Neural crest cell (in vitro differentiated cells): ENCODE measurements around the gene ANKZF1. TPM values are rescaled to one million over a fixed set of nuclear protein-coding genes. Genes with fewer than 3 reads are reported as not detected.

ENCODE experiments used
- DNase-seq: peaks from one replicate; pipeline ENCODE4 v3.0.0; 2021; ENCODE audit warnings: low read depth, mixed read lengths, low spot score
- H3K27ac Mint-ChIP-seq: one replicate; pipeline ENCODE4 v1.8.0; 2021; ENCODE audit warnings: mild to moderate bottlenecking, mixed read lengths; ENCODE audit not compliant: unreplicated experiment
- H3K27me3 Mint-ChIP-seq: 2 replicates; pipeline ENCODE4 v1.8.0; 2021; ENCODE audit warnings: low read depth, mild to moderate bottlenecking, mixed read lengths
- H3K36me3 Mint-ChIP-seq: 2 replicates; pipeline ENCODE4 v1.8.0; 2021; ENCODE audit warnings: low read depth, mild to moderate bottlenecking, mixed read lengths
- H3K4me1 Mint-ChIP-seq: 2 replicates; pipeline ENCODE4 v1.8.0; 2021; ENCODE audit warnings: mixed read lengths
- H3K4me3 Mint-ChIP-seq: one replicate; pipeline ENCODE4 v1.8.0; 2021; ENCODE audit warnings: mild to moderate bottlenecking, mixed read lengths
- H3K9me3 Mint-ChIP-seq: 2 replicates; pipeline ENCODE4 v1.8.0; 2021; ENCODE audit warnings: mixed read lengths
- total RNA-seq: library from RNA; stranded (reverse); gene quantifications from 2 replicates; pipeline ENCODE4 v1.2.1, GENCODE V29; 2021
- TF ChIP-seq, protein P1 (sequence below): fragments of 200-600 bp; sonication (generic); conservative IDR thresholded peaks from 2 replicates; pipeline ENCODE4 v1.5.0; 2021; ENCODE audit warnings: antibody characterized with exemption, mild to moderate bottlenecking

ANKZF1 gene
- total RNA-seq, 1 donor from 2014 or later: 36.4 TPM

DNA sequence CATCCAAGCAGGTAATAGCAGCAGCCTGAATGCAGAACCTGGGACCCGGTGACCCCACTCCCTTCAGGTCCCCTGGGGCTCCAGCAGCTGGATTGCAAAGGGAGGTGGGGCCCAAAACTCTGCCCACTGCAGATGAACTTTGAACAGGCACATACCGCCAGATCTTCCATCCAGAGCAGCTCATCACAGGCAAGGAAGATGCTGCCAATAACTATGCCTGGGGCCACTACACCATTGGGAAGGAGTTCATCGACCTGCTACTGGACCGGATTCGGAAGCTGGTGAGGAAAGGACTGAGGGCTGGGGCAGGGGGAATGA lies 40.4 kb downstream of the ANKZF1 start:
- TF ChIP-seq, protein P1, sequence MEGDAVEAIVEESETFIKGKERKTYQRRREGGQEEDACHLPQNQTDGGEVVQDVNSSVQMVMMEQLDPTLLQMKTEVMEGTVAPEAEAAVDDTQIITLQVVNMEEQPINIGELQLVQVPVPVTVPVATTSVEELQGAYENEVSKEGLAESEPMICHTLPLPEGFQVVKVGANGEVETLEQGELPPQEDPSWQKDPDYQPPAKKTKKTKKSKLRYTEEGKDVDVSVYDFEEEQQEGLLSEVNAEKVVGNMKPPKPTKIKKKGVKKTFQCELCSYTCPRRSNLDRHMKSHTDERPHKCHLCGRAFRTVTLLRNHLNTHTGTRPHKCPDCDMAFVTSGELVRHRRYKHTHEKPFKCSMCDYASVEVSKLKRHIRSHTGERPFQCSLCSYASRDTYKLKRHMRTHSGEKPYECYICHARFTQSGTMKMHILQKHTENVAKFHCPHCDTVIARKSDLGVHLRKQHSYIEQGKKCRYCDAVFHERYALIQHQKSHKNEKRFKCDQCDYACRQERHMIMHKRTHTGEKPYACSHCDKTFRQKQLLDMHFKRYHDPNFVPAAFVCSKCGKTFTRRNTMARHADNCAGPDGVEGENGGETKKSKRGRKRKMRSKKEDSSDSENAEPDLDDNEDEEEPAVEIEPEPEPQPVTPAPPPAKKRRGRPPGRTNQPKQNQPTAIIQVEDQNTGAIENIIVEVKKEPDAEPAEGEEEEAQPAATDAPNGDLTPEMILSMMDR: no peak
- Mint-ChIP-seq H3K27ac (no peak overlapping the region), H3K36me3 (no peaks in the 10 kb centered on the region), H3K27me3 (peaks cover 62% of the 10 kb centered on the region), H3K4me3 (no peak overlapping the region), H3K4me1 (no peaks in the 10 kb centered on the region), H3K9me3 (no peaks in the 10 kb centered on the region)
- no peak for DNase-seq

DNA sequence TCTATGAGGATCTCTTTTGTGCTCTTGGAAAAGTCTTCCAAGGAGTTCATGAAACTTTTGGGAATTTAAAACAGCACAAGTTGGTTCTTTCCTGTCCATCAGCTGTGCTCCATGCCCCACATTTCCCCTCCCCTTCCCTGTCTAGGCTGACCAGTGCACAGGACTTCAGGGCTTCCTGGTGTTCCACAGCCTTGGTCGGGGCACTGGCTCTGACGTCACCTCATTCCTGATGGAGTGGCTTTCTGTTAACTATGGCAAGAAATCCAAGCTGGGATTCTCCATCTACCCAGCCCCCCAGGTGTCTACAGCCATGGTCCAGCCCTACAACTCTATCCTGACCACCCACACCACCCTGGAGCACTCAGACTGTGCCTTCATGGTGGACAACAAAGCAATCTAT lies 41.4 kb downstream of the ANKZF1 start:
- no peak overlapping the region for H3K27ac Mint-ChIP-seq
- H3K4me3 Mint-ChIP-seq: no peak overlapping the region
- H3K4me1 Mint-ChIP-seq: no peaks in the 10 kb centered on the region

DNA sequence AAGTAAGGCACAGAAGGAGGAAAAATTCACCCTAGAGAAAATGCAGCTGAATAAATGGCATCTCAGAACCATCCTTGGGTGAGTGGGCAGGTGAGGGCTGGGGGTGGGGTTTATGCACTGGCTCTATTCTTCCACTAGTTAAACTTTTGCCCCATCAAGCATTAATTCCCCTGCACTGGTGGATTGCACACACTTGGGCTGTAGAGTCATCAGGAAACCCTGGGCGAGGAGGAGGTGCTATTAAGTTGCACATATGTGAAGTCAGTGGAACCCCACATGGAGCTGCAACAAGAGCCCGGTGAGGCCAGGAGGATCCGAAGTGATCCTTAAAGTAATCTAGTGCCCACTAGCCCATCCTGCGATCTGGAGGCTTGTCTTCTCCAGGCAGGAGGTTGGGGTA lies 42.8 kb downstream of the ANKZF1 start:
- TF ChIP-seq, protein P1: no peak
- H3K27me3 Mint-ChIP-seq: peaks cover 61% of the 10 kb centered on the region
- DNase-seq: no peak
- H3K4me3 Mint-ChIP-seq: no peak overlapping the region
- H3K9me3 Mint-ChIP-seq: no peaks in the 10 kb centered on the region
- peaks cover under 1% of the 10 kb centered on the region for H3K4me1 Mint-ChIP-seq
- H3K36me3 Mint-ChIP-seq: no peaks in the 10 kb centered on the region
- no peak overlapping the region for H3K27ac Mint-ChIP-seq

More for the DNA sequence above, 41.4 kb downstream of the ANKZF1 start:
- Mint-ChIP-seq H3K9me3 (no peaks in the 10 kb centered on the region), H3K36me3 (no peaks in the 10 kb centered on the region), H3K27me3 (peaks cover 63% of the 10 kb centered on the region)
- TF ChIP-seq, protein P1: no peak
- no peak for DNase-seq

DNA sequence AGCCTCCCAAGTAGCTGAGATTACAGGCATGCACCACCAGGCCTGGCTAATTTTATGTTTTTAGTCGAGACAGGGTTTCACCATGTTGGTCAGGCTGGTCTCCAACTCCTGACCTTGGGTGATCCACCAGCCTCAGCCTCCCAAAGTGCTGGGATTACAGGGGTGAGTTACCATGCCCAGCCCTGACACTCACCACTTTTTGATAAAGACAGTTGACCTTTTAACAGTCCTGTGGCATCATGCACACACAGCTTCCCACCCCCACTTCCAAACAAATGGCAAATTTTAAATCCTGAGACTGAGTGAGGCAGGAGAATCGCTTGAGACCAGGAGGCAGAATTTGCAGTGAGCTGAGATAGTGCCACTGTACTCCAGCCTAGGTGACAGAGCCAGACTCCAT lies 43.4 kb downstream of the ANKZF1 start:
- H3K4me1 Mint-ChIP-seq: peaks cover 7% of the 10 kb centered on the region
- H3K4me3 Mint-ChIP-seq: no peak overlapping the region
- TF ChIP-seq, protein P1: no peak
- H3K27me3 Mint-ChIP-seq: peaks cover 63% of the 10 kb centered on the region
- no peak overlapping the region for H3K27ac Mint-ChIP-seq
- H3K36me3 Mint-ChIP-seq: no peaks in the 10 kb centered on the region
- no peaks in the 10 kb centered on the region for H3K9me3 Mint-ChIP-seq
- DNase-seq: no peak

DNA sequence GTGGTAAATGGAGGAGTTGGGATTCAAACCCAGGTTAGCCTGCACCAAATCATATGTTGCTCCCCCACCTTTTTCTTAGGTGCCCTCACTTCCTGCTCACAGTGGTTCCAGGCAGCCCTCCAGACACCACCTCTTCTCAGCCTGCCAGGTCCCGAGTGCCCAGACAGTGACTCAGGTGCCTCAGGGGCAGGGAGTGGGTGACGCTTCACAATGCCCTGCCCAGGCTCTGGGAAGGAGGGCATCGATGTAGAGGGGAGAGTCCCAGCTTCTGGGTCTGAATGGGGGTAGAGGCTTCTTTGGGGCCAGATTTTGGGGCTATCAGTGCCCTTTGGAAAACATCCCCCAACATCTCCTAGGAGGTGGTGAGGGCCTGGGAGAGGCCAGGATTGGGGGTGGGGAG lies 44.3 kb downstream of the ANKZF1 start:
- no peaks in the 10 kb centered on the region for H3K9me3 Mint-ChIP-seq

More for the DNA sequence above, 44.3 kb downstream of the ANKZF1 start:
- TF ChIP-seq, protein P1: no peak
- no peaks in the 10 kb centered on the region for H3K36me3 Mint-ChIP-seq
- no peak for DNase-seq
- peaks cover 55% of the 10 kb centered on the region for H3K27me3 Mint-ChIP-seq
- peak overlapping the region; percentile 50 for H3K27ac Mint-ChIP-seq
- H3K4me1 Mint-ChIP-seq: peaks cover 15% of the 10 kb centered on the region
- no peak overlapping the region for H3K4me3 Mint-ChIP-seq
